HCT116 (cell line): ENCODE data around the gene GATA3. TPM values are rescaled to one million over a fixed set of nuclear protein-coding genes. Genes with fewer than 3 reads are reported as not detected.

Experiments
- ATAC-seq: fragments of 200-7000 bp; cut with Tn5 transposase; 2 replicates; pipeline ENCODE4 v1.9.1; 2020; ENCODE audit warnings: mild to moderate bottlenecking, moderate library complexity
- Bru-seq: library from RNA; stranded (reverse); fragments of 400-500 nt; gene quantifications from one replicate; lab custom pipeline; 2021; lab: Mats Ljungman, UMichigan
- BruChase-seq, 2 experiments: library from RNA; stranded (reverse); fragments of 400-500 nt; gene quantifications; one replicate each; lab custom pipeline; 2021; lab: Mats Ljungman, UMichigan
- BruUV-seq: library from RNA; stranded (reverse); fragments of 400-500 nt; replicated peaks from 2 replicates; lab custom pipeline; 2021; lab: Mats Ljungman, UMichigan
- CTCF ChIA-PET: fragments of 300-600 bp; sonication (Branson Sonifier 250); formaldehyde crosslinking; loops from one replicate; lab custom pipeline; 2021; ENCODE audit warnings: antibody characterized with exemption; lab: Charles Lee
- POLR2A ChIA-PET: fragments of 300-600, 350-600 bp; sonication (Branson Sonifier 250); formaldehyde crosslinking; loops from one replicate; lab custom pipeline; 2021; ENCODE audit warnings: antibody characterized with exemption; lab: Charles Lee
- RAD21 ChIA-PET, 2 experiments: fragments of 300-600 bp; sonication (Branson Sonifier 250); formaldehyde crosslinking; loops; one replicate each; lab custom pipeline; 2023; ENCODE audit warnings: low total read pairs in 2 of 2; ENCODE audit not compliant: uncharacterized antibody in 2 of 2, unreplicated experiment in 2 of 2, low non-redundant PET in 1 of 2; lab: Charles Lee
- DNase-seq: peaks from one replicate; pipeline ENCODE4 v3.0.0-alpha.2; 2010; ENCODE audit warnings: low read depth, low spot score
- H2AFZ ChIP-seq: fragments of 200-600 bp; shearing (Covaris generic), sonication (generic); 2 replicates; pipeline ENCODE4 v1.6.1; 2017; ENCODE audit warnings: low read depth, mixed run types, mixed read lengths, antibody characterized with exemption, low read length; ENCODE audit not compliant: poor library complexity, severe bottlenecking
- H3K27ac ChIP-seq: 2 replicates; pipeline ENCODE4 v1.5.1; 2012; ENCODE audit warnings: low read depth, low read length
- H3K27me3 ChIP-seq: fragments of 200-600 bp; sonication (generic); 2 replicates; pipeline ENCODE4 v1.6.1; 2016; ENCODE audit warnings: mixed run types, low read length, mixed read lengths; ENCODE audit not compliant: insufficient read depth
- H3K36me3 ChIP-seq, 2 experiments: fragments of 200-500 bp in 1 of 2; fragments of 200-600 bp in 1 of 2; sonication (Bioruptor generic) in 1 of 2; sonication (generic) in 1 of 2; 2 replicates each; pipeline versions ENCODE4 v1.5.1 to v1.6.1; 2014 to 2016; ENCODE audit warnings: low read length in 2 of 2, inconsistent platforms in 1 of 2, mixed read lengths in 1 of 2, mixed run types in 1 of 2; ENCODE audit not compliant: insufficient read depth in 2 of 2, control insufficient read depth in 1 of 2
- H3K4me1 ChIP-seq, 2 experiments: fragments of 200-600 bp in 1 of 2; sonication (generic) in 1 of 2; 2 replicates each; pipeline versions ENCODE4 v1.5.1 to v1.6.1; 2012 to 2017; ENCODE audit warnings: low read length in 2 of 2, inconsistent platforms in 1 of 2, mild to moderate bottlenecking in 1 of 2, mixed read lengths in 1 of 2, mixed run types in 1 of 2, moderate library complexity in 1 of 2; ENCODE audit not compliant: insufficient read depth in 2 of 2, control insufficient read depth in 1 of 2
- H3K4me2 ChIP-seq: fragments of 200-600 bp; sonication (generic); 2 replicates; pipeline ENCODE4 v1.6.1; 2017; ENCODE audit warnings: mixed run types, low read length, mixed read lengths
- H3K4me3 ChIP-seq, 2 experiments: fragments of 200-600 bp in 1 of 2; sonication (generic) in 1 of 2; replicated peaks in 1 of 2; 2 replicates each; pipeline ENCODE4 v1.5.1; 2011 to 2016; ENCODE audit warnings: low read length in 2 of 2, control low read depth in 1 of 2, low read depth in 1 of 2, mild to moderate bottlenecking in 1 of 2, mixed read lengths in 1 of 2, mixed run types in 1 of 2
- H3K79me2 ChIP-seq: fragments of 200-600 bp; sonication (generic); 2 replicates; pipeline ENCODE4 v1.6.1; 2017; ENCODE audit warnings: mild to moderate bottlenecking, mixed run types, low read length, moderate library complexity, mixed read lengths; ENCODE audit not compliant: insufficient read depth
- H3K9ac ChIP-seq: fragments of 200-600 bp; sonication (generic); 2 replicates; pipeline ENCODE4 v1.6.1; 2016; ENCODE audit warnings: low read length, mixed read lengths
- H3K9me2 ChIP-seq: fragments of 200-600 bp; sonication (generic), shearing (Covaris generic); 2 replicates; pipeline ENCODE4 v1.6.1; 2017; ENCODE audit warnings: mixed run types, mild to moderate bottlenecking, moderate library complexity; ENCODE audit not compliant: insufficient read depth
- H3K9me3 ChIP-seq, 2 experiments: fragments of 200-500 bp in 1 of 2; fragments of 200-600 bp in 1 of 2; sonication (Bioruptor generic) in 1 of 2; sonication (generic) in 1 of 2; 2 replicates each; pipeline ENCODE4 v1.6.1; 2014 to 2017; ENCODE audit warnings: low read length in 2 of 2, mixed read lengths in 2 of 2, inconsistent platforms in 1 of 2, low read depth in 1 of 2, mild to moderate bottlenecking in 1 of 2, mixed run types in 1 of 2, moderate library complexity in 1 of 2; ENCODE audit not compliant: control insufficient read depth in 1 of 2, insufficient read depth in 1 of 2
- H4K20me1 ChIP-seq: fragments of 200-600 bp; sonication (generic), shearing (Covaris generic); 2 replicates; pipeline ENCODE4 v1.6.1; 2017; ENCODE audit warnings: mixed run types, mild to moderate bottlenecking, moderate library complexity; ENCODE audit not compliant: insufficient read depth
- CBX3 ChIP-seq: IDR thresholded peaks from 2 replicates; pipeline ENCODE4 v1.6.1; 2012; ENCODE audit warnings: low read depth
- CEBPB ChIP-seq: IDR thresholded peaks from 2 replicates; pipeline ENCODE4 v1.6.1; 2012; ENCODE audit warnings: low read depth
- EGR1 ChIP-seq: IDR thresholded peaks from 2 replicates; pipeline ENCODE4 v1.6.1; 2012; ENCODE audit warnings: low read depth
- ELF1 ChIP-seq: IDR thresholded peaks from 2 replicates; pipeline ENCODE4 v1.6.1; 2012; ENCODE audit warnings: low read depth, borderline replicate concordance
- FOSL1 ChIP-seq: IDR thresholded peaks from 2 replicates; pipeline ENCODE4 v1.6.1; 2012; ENCODE audit warnings: low read depth
- JUND ChIP-seq: IDR thresholded peaks from 2 replicates; pipeline ENCODE4 v1.6.1; 2012
- POLR2A ChIP-seq: IDR thresholded peaks from 2 replicates; pipeline ENCODE4 v1.7.0; 2011; ENCODE audit warnings: borderline replicate concordance; ENCODE audit not compliant: insufficient read depth, insufficient read length; ENCODE audit errors: extremely low read depth
- POLR2AphosphoS5 ChIP-seq: IDR thresholded peaks from 2 replicates; pipeline ENCODE4 v1.6.1; 2011; ENCODE audit warnings: mild to moderate bottlenecking, low read depth, low read length, moderate library complexity
- RAD21 ChIP-seq: IDR thresholded peaks from 2 replicates; pipeline ENCODE4 v1.6.1; 2012; ENCODE audit warnings: low read depth, mild to moderate bottlenecking
- REST ChIP-seq: IDR thresholded peaks from 2 replicates; pipeline ENCODE4 v1.6.1; 2012; ENCODE audit warnings: low read depth
- SIN3A ChIP-seq: IDR thresholded peaks from 2 replicates; pipeline ENCODE4 v1.6.1; 2012; ENCODE audit warnings: low read depth
- SP1 ChIP-seq: IDR thresholded peaks from 2 replicates; pipeline ENCODE4 v1.6.1; 2012; ENCODE audit warnings: low read depth
- TCF7L2 ChIP-seq: IDR thresholded peaks from 2 replicates; pipeline ENCODE4 v1.7.0; 2011; ENCODE audit warnings: borderline replicate concordance, inconsistent platforms; ENCODE audit not compliant: insufficient read depth, insufficient read length; ENCODE audit errors: extremely low read depth
- YY1 ChIP-seq: IDR thresholded peaks from 2 replicates; pipeline ENCODE4 v1.6.1; 2011; ENCODE audit warnings: low read length, low read depth, moderate library complexity, mild to moderate bottlenecking; ENCODE audit not compliant: insufficient replicate concordance; ENCODE audit errors: extremely low read depth
- ZBTB33 ChIP-seq: IDR thresholded peaks from 2 replicates; pipeline ENCODE4 v1.6.1; 2011; ENCODE audit warnings: mild to moderate bottlenecking, low read length, moderate library complexity; ENCODE audit not compliant: insufficient replicate concordance; ENCODE audit errors: extremely low read depth
- ZNF274 ChIP-seq: fragments of 200-500 bp; sonication (Bioruptor generic); IDR thresholded peaks from 2 replicates; pipeline ENCODE4 v1.6.1; 2014; ENCODE audit warnings: mild to moderate bottlenecking, low read depth, low read length, inconsistent platforms
- intact Hi-C: fragments of 100-400 bp; cut with micrococcal nuclease; formaldehyde crosslinking; loops from 2 replicates; pipeline ENCODE4 v1.10.0; 2022
- long read RNA-seq: library from polyadenylated mRNA; unstranded; transcript quantifications from one replicate; pipeline ENCODE4 v2.0.0, GENCODE V29; 2021; ENCODE audit not compliant: unreplicated experiment
- polyA plus RNA-seq: library from polyadenylated mRNA; unstranded; fragments of >200 nt; gene quantifications from 2 replicates; pipeline ENCODE4 v1.2.1, GENCODE V29; 2012; ENCODE audit warnings: missing spikeins
- total RNA-seq: library from RNA; stranded (reverse); gene quantifications from one replicate; pipeline ENCODE4 v1.2.1, GENCODE V29; 2021; ENCODE audit not compliant: unreplicated experiment
- TF ChIP-seq, protein P1 (sequence below): IDR thresholded peaks from 2 replicates; pipeline ENCODE4 v1.6.1; 2012

GATA3 gene
- total RNA-seq (2.7 TPM), Bru-seq, nascent RNA (percentile 30 among the genes with signal in this experiment), BruChase-seq, experiment 1, labeled RNA remaining after a 6-hour chase (percentile 20 among the genes with signal in this experiment), BruChase-seq, experiment 2, labeled RNA remaining after a 2-hour chase (percentile 28 among the genes with signal in this experiment)
- 0.95 and 1.0 TPM in 2 replicates for polyA plus RNA-seq
- long read RNA-seq, partial matches to known transcripts: 6 of 6 reads
- long read RNA-seq, other reads (novel, unspliced or antisense): 0 of 6 reads

DNA sequence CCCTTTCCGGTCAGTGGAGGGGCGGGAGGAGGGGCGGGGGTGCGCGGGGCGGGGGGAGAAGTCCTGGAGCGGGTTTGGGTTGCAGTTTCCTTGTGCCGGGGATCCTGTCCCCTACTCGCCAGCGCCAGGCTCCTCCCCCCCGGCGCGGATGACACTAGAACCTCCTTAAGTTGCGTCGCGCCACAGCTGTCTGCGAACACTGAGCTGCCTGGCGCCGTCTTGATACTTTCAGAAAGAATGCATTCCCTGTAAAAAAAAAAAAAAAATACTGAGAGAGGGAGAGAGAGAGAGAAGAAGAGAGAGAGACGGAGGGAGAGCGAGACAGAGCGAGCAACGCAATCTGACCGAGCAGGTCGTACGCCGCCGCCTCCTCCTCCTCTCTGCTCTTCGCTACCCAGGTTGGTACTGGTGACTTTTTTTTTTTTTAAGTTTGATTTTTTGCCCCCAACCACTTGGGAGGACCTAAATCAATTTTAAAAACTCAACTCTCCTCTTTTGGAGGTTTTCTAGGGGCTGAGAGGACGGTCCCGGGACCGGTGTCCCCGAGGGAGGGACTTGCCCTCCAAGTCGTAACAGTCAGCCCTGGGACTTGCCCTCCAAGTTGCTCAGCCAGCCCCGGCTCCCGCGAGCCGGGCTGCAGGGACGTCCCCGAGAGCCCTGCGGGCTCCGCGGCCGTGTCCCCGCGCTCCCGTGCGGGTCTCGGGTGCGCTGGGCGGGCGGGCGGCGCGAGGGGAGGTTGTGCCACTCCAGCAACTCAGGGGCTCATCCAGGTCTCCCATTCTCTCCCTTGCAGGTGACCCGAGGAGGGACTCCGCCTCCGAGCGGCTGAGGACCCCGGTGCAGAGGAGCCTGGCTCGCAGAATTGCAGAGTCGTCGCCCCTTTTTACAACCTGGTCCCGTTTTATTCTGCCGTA lies at the start of gene GATA3:
TSS of gene GATA3 (plus strand) at position 195 of the 914 bp plus-strand sequence. CDS start 968 bp downstream, outside the sequence.
- intact Hi-C loops: no loop called here
- ChIA-PET CTCF (no interaction called here), POLR2A (no interaction called here), RAD21 (no interaction called here)
- H3K4me3 ChIP-seq: peak within 1 kb of the TSS; percentile 54 to 62
- BruUV-seq: no TSS peak
- no peaks in the 10 kb centered on the region for H4K20me1 ChIP-seq
- ATAC-seq: no peak
- TF ChIP-seq CEBPB (no peak), RAD21 (no peak), JUND (no peak), REST (no peak), EGR1 (no peak), SP1 (no peak), POLR2AphosphoS5 (no peak), SIN3A (no peak), FOSL1 (no peak), POLR2A (no peak), ZBTB33 (no peak), ZNF274 (no peak), CBX3 (no peak), ELF1 (no peak), YY1 (no peak), TCF7L2 (no peak)
- TF ChIP-seq, protein P1, sequence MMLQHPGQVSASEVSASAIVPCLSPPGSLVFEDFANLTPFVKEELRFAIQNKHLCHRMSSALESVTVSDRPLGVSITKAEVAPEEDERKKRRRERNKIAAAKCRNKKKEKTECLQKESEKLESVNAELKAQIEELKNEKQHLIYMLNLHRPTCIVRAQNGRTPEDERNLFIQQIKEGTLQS: no peak
- H3K4me2 ChIP-seq: peak within 1 kb of the TSS; percentile 97
- H3K9ac ChIP-seq: peak within 1 kb of the TSS; percentile 43
- H3K27me3 ChIP-seq: no peaks in the 10 kb centered on the region
- H3K9me3 ChIP-seq: no peaks in the 10 kb centered on the region
- H3K4me1 ChIP-seq: peaks cover 3 to 15% of the 10 kb centered on the region in 2 experiments; a peak in 3 of 4 replicates
- H2AFZ ChIP-seq: peak within 1 kb of the TSS; percentile 88
- no peak for DNase-seq
- no peaks in the 10 kb centered on the region for H3K36me3 ChIP-seq
- no peaks in the 10 kb centered on the region for H3K79me2 ChIP-seq
- H3K9me2 ChIP-seq: no peaks in the 10 kb centered on the region
- no peak within 1 kb of the TSS for H3K27ac ChIP-seq
